ENCODE measurements around the gene TOMM70.

Gene TOMM70

DNA sequence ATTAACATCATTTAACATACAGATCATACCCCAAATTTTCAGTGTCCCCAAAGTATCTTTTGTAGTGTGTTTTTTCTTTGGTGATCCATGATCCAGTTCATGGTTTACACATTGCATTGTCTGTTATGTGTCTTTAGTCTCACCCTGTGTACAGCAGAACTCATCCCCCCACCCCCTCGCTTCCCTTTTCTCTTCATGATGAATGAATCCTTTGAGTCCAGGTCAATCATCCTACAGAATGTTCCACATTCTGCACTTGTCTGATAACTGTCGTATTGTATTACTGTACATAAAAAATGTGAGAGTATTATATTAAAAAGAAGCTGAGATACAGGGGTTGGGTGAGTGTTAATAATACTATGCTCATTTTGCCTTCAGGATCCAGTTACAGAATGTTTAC, 80.9 kb downstream of the TOMM70 start:
- no peak for DNase-seq

DNA sequence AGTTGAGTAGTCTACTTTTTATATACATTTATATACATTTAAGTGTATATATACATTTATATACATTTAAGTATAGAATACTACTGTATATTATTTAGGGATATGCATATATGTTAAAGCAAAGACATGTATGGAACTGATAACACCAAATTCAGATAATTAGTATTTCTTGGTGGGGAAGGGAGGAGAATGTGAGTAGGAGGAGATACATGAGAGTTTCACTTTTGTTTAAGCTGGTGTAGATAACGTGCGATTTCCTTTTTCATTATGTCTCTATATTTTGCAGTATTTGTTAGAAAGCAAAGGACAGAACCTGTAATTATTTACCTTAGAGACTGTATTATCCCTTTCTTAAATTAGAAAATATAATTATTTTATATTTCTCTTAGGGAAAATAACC, 83.0 kb downstream of the TOMM70 start:
- DNase-seq, result no peak

DNA sequence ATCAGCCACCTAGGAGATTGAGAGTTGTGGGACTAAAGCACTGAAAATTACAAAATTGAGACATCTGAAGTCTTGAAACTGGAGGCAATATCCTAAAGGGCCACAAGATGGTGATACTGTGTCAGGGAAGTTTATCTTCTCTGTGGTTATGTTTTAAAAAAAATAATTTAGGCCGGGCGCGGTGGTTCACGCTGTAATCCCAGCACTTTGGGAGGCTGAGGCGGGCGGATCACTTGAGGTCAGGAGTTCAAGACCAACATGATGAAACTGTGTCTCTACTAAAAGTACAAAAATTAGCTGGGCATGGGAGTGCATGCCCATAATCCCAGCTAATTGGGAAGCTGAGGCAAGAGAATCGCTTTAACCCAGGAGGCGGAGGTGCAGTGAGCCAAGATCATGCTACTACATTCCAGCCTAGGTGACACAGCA, 84.2 kb downstream of the TOMM70 start:
- no peak for DNase-seq

Data from DMS 273 treated with DMSO at 0.1 percent for 48 hours (cell line).